DMS 273 (cell line): ENCODE measurements around the gene EXOSC3.
A peak's percentile ranks its signal among the peaks of the same experiment; 100 is the strongest.

Source experiments
- DNase-seq: peaks from one replicate; lab custom pipeline; 2025; ENCODE audit not compliant: unreplicated experiment; lab: John Stamatoyannopoulos, UW

The EXOSC3 gene

DNA sequence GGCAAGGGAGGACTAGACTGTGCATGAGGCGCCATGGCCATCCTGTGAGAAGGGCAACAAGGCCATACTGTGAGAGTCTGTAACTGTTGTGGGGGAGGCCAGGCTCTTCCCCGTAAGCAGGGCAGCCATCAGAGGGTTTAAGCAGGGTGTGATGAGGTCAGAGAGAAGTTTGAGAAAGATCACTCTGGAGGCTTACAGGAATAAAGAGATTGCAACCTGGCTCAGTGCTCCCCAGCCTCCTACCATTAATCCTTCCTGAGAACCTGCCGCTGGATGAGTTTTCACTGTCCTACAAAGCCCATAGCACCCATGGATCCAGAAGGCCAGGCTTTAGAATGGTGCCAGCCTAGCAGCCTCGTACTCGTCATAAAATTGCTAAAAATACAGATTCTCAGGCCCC is 45.6 kb downstream of the EXOSC3 start:
- DNase-seq: no peak

DNA sequence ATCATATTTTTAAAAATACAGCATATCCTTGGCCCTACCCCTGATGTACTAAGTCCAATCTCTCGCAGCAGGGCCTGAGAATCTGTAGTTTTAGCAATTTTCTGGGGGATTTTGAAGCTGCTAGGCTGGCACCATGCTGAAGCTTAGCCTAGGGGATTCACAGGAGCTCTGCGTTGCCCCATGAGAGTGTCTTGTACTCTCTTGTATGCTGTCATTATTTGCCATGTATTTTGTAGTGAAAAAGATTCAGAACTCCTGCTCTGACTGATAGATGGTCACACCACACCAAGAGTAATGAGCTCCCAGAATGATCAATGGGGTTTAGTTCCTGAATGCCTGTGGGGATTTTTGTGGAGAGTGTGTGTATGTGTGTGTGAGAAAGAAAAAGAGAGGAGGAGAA is 51.9 kb downstream of the EXOSC3 start:
- DNase-seq: no peak

DNA sequence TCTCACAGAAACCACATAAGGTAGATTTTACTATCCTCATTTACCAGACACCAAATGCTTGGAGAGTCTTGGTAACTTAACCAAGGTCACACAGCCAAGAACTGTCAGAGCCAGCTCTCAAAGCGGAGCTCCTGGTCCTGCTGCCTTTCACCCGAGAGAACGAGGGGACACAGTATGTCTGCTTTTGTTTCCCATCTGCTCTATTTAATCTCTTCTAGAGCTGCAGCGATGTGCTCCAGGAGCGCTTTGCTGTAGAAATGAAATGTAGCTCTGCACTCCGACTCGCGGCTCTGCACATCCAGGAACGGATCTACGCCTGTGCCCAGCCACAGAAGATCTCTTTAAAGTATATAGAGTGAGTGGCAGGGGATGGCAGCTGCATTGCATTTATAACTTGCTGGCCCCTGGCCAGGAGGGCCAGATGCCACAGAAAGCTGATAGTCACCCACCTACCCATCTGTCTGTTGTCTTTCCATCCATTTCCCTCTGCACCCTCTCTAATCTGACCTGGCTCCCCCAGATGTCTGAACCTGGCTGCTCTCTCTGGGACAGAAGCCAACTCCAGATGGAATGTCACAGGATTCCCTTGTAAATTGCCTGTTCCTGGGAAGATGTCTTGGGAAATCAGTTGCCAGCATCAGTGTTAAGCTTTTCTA is 52.6 kb downstream of the EXOSC3 start:
- peak; percentile 99 for DNase-seq

DNA sequence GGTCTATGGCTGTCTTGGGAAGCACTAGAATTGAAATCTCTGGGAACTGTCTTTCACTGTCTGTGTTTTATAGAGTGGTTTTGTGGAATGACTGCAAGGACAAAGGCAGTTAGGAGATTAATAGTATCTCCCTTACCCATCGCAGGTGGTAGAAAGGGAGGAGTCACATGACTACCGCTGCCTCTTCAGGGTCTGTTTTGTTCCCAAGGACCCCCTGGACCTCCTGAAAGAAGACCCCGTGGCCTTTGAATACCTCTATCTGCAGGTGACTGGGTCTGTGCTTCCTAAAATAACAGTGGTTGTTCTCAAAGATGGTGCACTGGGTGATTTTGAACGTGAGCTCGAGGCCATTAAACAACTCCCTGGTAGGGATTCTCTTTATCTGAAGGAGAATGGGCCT is 54.0 kb downstream of the EXOSC3 start:
- no peak for DNase-seq

DNA sequence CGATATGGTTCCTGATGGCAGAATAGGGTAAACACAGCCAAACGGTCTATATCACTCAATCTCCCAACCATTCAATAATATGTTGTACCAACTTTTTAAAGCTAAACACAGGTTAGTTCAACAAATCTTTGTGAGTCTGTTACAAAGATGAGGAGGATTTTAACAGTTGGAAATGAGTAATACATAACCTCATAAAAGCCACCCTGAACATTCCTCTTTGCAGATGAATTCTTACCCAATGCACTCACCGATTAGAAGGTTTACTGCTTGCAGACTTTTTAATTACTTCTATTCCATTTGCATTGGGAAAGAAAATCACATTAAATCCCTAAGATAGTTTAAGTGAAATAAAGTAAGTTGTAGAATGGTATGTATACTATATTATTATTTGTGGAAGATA is 54.6 kb downstream of the EXOSC3 start:
- no peak for DNase-seq
